Measurements from ENCODE around the gene CWH43. TPM values are rescaled to one million over a fixed set of nuclear protein-coding genes. Genes with fewer than 3 reads are reported as not detected.

Gene CWH43
- polyA plus RNA-seq, result not detected in 2 replicates
- not detected in 2 replicates for polyA minus RNA-seq

DNA sequence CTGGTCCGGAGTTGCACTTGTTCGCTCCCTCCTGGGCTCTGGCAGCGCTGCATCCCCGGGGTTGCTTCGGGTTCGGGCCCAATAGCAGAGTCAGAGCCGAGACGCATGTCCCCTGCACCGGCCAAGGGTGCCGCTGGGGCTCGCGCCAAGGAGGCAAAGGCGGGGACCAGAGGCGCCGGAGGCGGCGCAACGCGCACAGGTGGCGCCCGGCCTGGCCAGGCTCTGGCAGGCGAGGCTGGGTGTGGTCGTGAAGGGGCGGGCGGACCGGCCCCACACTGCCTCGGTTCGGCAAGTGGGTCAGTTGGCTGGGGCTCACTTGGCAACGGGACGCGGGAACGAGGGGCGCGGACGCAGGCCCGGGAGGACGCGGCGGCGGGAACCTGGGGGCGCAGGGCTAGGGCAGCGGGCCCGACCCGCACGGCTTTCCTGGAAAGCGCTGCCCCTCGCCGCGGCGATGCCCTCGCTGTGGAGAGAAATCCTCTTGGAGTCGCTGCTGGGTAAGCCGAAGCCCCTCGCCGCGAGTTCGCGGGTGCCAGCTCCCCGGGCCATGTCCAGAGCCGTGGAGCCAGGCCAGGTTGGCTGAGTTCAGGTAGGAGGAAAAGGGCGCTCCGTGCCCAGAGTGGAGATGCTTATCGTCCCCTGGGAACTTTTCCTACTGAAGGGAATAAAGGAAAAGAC is at the start of gene CWH43:
Gene CWH43, plus strand, starts transcription at position 300 of the 678 bp plus-strand sequence. Its CDS starts 155 bp downstream, at position 455.
- peak within 1 kb of the TSS; percentile 55 for H3K4me3 ChIP-seq (ENCODE audit: low read length)
- no peaks in the 10 kb centered on the region for H3K36me3 ChIP-seq (ENCODE audit: insufficient read depth, low read length)
- H3K79me2 ChIP-seq (replicated peaks; ENCODE audit: insufficient read depth, low read length), result no peaks in the 10 kb centered on the region
- no peak within 1 kb of the TSS for H3K9ac ChIP-seq (ENCODE audit: low read length)
- H3K9me2 ChIP-seq (ENCODE audit: insufficient read depth, low read length), result no peaks in the 10 kb centered on the region
- no peak within 1 kb of the TSS for H3K4me2 ChIP-seq (ENCODE audit: low read length)
- no peaks in the 10 kb centered on the region for H4K20me1 ChIP-seq (ENCODE audit: insufficient read depth)
- H3K27ac ChIP-seq (ENCODE audit: low read length), result no peak within 1 kb of the TSS
- H3F3A ChIP-seq (ENCODE audit: insufficient read depth, low read length, poor library complexity, severe bottlenecking), result no peaks in the 10 kb centered on the region
- TF ChIP-seq EP300 (conservative IDR thresholded peaks at IDR 0.05; ENCODE audit: poor library complexity, severe bottlenecking) (no peak), MXI1 (conservative IDR thresholded peaks at IDR 0.05; ENCODE audit: poor library complexity, severe bottlenecking) (no peak), POLR2AphosphoS5 (IDR thresholded peaks at IDR 0.05) (no peak), TAF1 (IDR thresholded peaks at IDR 0.05; ENCODE audit: low read depth) (no peak), SMC3 (conservative IDR thresholded peaks at IDR 0.05; ENCODE audit: poor library complexity) (no peak), EZH2 (IDR thresholded peaks at IDR 0.05; ENCODE audit: borderline replicate concordance, insufficient read depth, low read length, poor library complexity, severe bottlenecking) (no peak), RAD21 (conservative IDR thresholded peaks at IDR 0.05) (no peak)
- TF ChIP-seq, protein P1, sequence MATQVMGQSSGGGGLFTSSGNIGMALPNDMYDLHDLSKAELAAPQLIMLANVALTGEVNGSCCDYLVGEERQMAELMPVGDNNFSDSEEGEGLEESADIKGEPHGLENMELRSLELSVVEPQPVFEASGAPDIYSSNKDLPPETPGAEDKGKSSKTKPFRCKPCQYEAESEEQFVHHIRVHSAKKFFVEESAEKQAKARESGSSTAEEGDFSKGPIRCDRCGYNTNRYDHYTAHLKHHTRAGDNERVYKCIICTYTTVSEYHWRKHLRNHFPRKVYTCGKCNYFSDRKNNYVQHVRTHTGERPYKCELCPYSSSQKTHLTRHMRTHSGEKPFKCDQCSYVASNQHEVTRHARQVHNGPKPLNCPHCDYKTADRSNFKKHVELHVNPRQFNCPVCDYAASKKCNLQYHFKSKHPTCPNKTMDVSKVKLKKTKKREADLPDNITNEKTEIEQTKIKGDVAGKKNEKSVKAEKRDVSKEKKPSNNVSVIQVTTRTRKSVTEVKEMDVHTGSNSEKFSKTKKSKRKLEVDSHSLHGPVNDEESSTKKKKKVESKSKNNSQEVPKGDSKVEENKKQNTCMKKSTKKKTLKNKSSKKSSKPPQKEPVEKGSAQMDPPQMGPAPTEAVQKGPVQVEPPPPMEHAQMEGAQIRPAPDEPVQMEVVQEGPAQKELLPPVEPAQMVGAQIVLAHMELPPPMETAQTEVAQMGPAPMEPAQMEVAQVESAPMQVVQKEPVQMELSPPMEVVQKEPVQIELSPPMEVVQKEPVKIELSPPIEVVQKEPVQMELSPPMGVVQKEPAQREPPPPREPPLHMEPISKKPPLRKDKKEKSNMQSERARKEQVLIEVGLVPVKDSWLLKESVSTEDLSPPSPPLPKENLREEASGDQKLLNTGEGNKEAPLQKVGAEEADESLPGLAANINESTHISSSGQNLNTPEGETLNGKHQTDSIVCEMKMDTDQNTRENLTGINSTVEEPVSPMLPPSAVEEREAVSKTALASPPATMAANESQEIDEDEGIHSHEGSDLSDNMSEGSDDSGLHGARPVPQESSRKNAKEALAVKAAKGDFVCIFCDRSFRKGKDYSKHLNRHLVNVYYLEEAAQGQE (IDR thresholded peaks at IDR 0.05; ENCODE audit: borderline replicate concordance), result no peak
- TF ChIP-seq, protein P2, sequence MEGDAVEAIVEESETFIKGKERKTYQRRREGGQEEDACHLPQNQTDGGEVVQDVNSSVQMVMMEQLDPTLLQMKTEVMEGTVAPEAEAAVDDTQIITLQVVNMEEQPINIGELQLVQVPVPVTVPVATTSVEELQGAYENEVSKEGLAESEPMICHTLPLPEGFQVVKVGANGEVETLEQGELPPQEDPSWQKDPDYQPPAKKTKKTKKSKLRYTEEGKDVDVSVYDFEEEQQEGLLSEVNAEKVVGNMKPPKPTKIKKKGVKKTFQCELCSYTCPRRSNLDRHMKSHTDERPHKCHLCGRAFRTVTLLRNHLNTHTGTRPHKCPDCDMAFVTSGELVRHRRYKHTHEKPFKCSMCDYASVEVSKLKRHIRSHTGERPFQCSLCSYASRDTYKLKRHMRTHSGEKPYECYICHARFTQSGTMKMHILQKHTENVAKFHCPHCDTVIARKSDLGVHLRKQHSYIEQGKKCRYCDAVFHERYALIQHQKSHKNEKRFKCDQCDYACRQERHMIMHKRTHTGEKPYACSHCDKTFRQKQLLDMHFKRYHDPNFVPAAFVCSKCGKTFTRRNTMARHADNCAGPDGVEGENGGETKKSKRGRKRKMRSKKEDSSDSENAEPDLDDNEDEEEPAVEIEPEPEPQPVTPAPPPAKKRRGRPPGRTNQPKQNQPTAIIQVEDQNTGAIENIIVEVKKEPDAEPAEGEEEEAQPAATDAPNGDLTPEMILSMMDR (IDR thresholded peaks at IDR 0.05; ENCODE audit: poor library complexity, severe bottlenecking), result no peak
- peaks cover 34% of the 10 kb centered on the region for H3K27me3 ChIP-seq (ENCODE audit: insufficient read depth, low read depth, low read length)
- no peak within 1 kb of the TSS for H2AFZ ChIP-seq (ENCODE audit: low read depth, low read length)
- H3K9me3 ChIP-seq (ENCODE audit: low read length), result no peaks in the 10 kb centered on the region

DNA sequence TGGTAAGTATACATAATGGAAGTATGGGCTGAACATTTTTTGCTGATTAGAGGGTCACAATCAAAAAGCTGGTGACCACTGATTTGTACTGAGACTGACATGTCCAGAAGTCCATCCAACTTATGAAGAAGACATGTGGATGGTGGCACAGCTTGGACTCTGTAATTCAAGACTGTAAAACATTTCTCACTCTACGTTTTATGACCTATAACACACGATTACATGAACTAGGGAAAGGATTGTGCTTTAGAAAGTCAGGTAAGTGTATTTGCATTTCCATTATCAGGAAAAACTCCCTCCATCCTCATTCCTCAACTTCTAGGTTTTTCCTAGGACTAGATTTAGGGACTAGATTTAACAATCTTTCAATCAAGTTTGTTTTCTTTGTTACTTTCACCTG is 49.0 kb upstream of the CWH43 start:
- Histone ChIP-seq H3K27ac (ENCODE audit: low read length) (no peak overlapping the region), H3K36me3 (ENCODE audit: insufficient read depth, low read length) (no peaks in the 10 kb centered on the region), H3F3A (ENCODE audit: insufficient read depth, low read length, poor library complexity, severe bottlenecking) (no peaks in the 10 kb centered on the region), H3K4me3 (ENCODE audit: low read length) (no peak overlapping the region), H2AFZ (ENCODE audit: low read depth, low read length) (no peak overlapping the region), H4K20me1 (ENCODE audit: insufficient read depth) (no peaks in the 10 kb centered on the region), H3K9ac (ENCODE audit: low read length) (no peak overlapping the region), H3K79me2 (replicated peaks; ENCODE audit: insufficient read depth, low read length) (no peaks in the 10 kb centered on the region), H3K9me2 (ENCODE audit: insufficient read depth, low read length) (no peaks in the 10 kb centered on the region), H3K9me3 (ENCODE audit: low read length) (no peaks in the 10 kb centered on the region), H3K4me2 (ENCODE audit: low read length) (no peak overlapping the region), H3K27me3 (ENCODE audit: insufficient read depth, low read depth, low read length) (no peaks in the 10 kb centered on the region)
- TF ChIP-seq, protein P2 (IDR thresholded peaks at IDR 0.05; ENCODE audit: poor library complexity, severe bottlenecking), result no peak
- TF ChIP-seq POLR2AphosphoS5 (IDR thresholded peaks at IDR 0.05), result no peak
- TF ChIP-seq RAD21 (conservative IDR thresholded peaks at IDR 0.05), result no peak
- TF ChIP-seq MXI1 (conservative IDR thresholded peaks at IDR 0.05; ENCODE audit: poor library complexity, severe bottlenecking), result no peak
- TF ChIP-seq EZH2 (IDR thresholded peaks at IDR 0.05; ENCODE audit: borderline replicate concordance, insufficient read depth, low read length, poor library complexity, severe bottlenecking), result no peak
- TF ChIP-seq TAF1 (IDR thresholded peaks at IDR 0.05; ENCODE audit: low read depth), result no peak
- no peak for TF ChIP-seq SMC3 (conservative IDR thresholded peaks at IDR 0.05; ENCODE audit: poor library complexity)
- TF ChIP-seq, protein P1 (IDR thresholded peaks at IDR 0.05; ENCODE audit: borderline replicate concordance), result no peak

Measured in neural cell (in vitro differentiated cells).